Heart right ventricle (tissue), 16 donors: ENCODE data around the gene RIN2. TPM values are rescaled to one million over a fixed set of nuclear protein-coding genes. Genes with fewer than 3 reads are reported as not detected.

Experiments used
- ATAC-seq, 8 donors: fragments of 200-7000 bp; cut with Tn5 transposase; one replicate each; pipeline ENCODE4 v1.9.1; 2020; ENCODE audit warnings: mild to moderate bottlenecking in 8 of 8, moderate library complexity in 8 of 8, moderate number of reproducible peaks in 1 of 8
- DNase-seq, 2 donors: peaks; one replicate each; pipeline ENCODE4 v3.0.0-alpha.2; 2020
- H3K27ac ChIP-seq, 10 donors: fragments of 200-600 bp; sonication (generic) in 2 of 10; one replicate each; pipeline versions ENCODE4 v1.5.0 to v1.8.0; 2020 to 2022; ENCODE audit warnings: mild to moderate bottlenecking in 3 of 10
- H3K27me3 ChIP-seq, 7 donors: fragments of 200-600 bp; one replicate each; pipeline ENCODE4 v1.8.0; 2021 to 2022; ENCODE audit warnings: mild to moderate bottlenecking in 2 of 7
- H3K36me3 ChIP-seq, 9 donors: fragments of 200-600 bp; sonication (generic) in 1 of 9; one replicate each; pipeline versions ENCODE4 v1.5.0 to v1.8.0; 2020 to 2022; ENCODE audit warnings: mild to moderate bottlenecking in 2 of 9
- H3K4me1 ChIP-seq, 9 donors: fragments of 200-600 bp; sonication (generic) in 1 of 9; one replicate each; pipeline versions ENCODE4 v1.5.0 to v1.8.0; 2020 to 2022; ENCODE audit warnings: mild to moderate bottlenecking in 4 of 9
- H3K4me3 ChIP-seq, 10 donors: fragments of 200-600 bp; sonication (generic) in 2 of 10; one replicate each; pipeline versions ENCODE4 v1.5.0 to v1.8.0; 2020 to 2022; ENCODE audit warnings: mild to moderate bottlenecking in 7 of 10, moderate library complexity in 2 of 10
- H3K9me3 ChIP-seq, 11 donors: fragments of 200-600 bp in 10 of 11; sonication (generic) in 2 of 11; one replicate each; pipeline versions ENCODE4 v1.5.0 to v1.8.0; 2013 to 2022; ENCODE audit warnings: mild to moderate bottlenecking in 2 of 11, control low read depth in 1 of 11, moderate library complexity in 1 of 11
- WGBS, 2 donors: extraction: QIAGEN DNeasy Blood & Tissue Kit; methylation state at CpG; one replicate each; pipeline ENCODE4 v1.1.7; 2013; ENCODE audit warnings: inconsistent platforms in 1 of 2; 5-methylcytosine and 5-hydroxymethylcytosine counted together
- intact Hi-C, 10 donors: fragments of 100-400 bp; cut with DNase I; formaldehyde crosslinking; loops; one replicate each; pipeline versions ENCODE4 v1.11.1 to v1.14.2; 2022
- polyA plus RNA-seq, 2 donors: library from polyadenylated mRNA; stranded (reverse); fragments of 200-250 nt; gene quantifications; one replicate each; pipeline ENCODE4 v1.2.3, GENCODE V29; 2013
- total RNA-seq, 10 donors: library from RNA; stranded (reverse); fragmentation: NEBNext Ultra II Directional in 3 of 10; extraction: Animal tissue kit (Norgen Biotek cat#: 25700) in 3 of 10; gene quantifications; one replicate each; pipeline versions ENCODE4 v1.2.1 to v1.2.4, GENCODE V29; 2021 to 2023
- TF ChIP-seq, protein P1 (sequence below), 9 donors: fragments of 200-600 bp; sonication (generic) in 2 of 9; IDR thresholded peaks; one replicate each; pipeline versions ENCODE4 v1.5.0 to v1.8.0; 2021 to 2022; ENCODE audit warnings: antibody characterized with exemption in 9 of 9, mild to moderate bottlenecking in 5 of 9, moderate library complexity in 1 of 9
- donor health status: Arrhythmogenic right ventricular cardiomyopathy.
- donor health status: ischemic (EF 13 %, LVEDD 7.1; RV severe dilation, severe dysfunction).
- donor health status: healthy with polysubstance abuse.
- donor health status: DM: no; HTN: yes; CAD: no.
- donor health status: DM: no; HTN: no; CAD: no.
- donor health status: ischemic (EF 25% LVEDD 6.9; RV normal size, moderate dysfunction).
- donor health status: ischemic (EF 25% LVEDD 5.7; RV mildly dilated, moderate dysfunction).
- donor health status: healthy.
- donor health status: DM: yes; HTN: yes; CAD: no.
- donor health status: Ischemic cardiomyopathy.
- donor health status: ischemic (EF 35%, LVEDD 5.7; RV mildly dilated, moderate dysfunction).
- donor health status: nonischemic (EF 11% LVEDD 7.7; RV severe dilation, severe dysfunction).
- donor health status: DM: yes; HTN: yes; CAD: no.
- donor health status: PGD.
- donor health status: ischemic (EF 29% LVEDD 5.4; RV normal size, mild dysfunction).
- donor health status: nonischemic (EF 23%, LVEDD 6.1; RV moderate dilation, normal function).

The RIN2 gene
- total and polyA plus RNA-seq, 12 donors, result 9.0 to 66.2 (median 60.5) TPM

DNA sequence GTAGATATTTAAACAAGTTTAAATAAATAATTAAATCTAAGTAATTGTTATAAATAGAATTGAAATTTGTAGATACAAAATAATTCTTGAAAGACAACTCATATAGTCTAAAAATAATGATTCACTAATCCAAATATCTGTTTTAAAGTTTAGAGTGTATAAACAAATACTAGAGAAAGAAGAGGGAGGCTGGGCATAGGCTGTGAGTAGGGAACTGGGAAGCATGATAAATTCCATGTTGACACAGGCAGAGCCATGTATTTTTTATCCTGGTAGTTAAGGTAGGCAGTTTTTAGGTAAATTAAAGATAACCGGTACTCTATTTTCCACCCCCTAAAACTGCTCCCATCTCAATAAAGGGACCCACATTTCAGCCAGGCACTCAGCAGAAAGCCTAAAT is 11.7 kb upstream of the RIN2 start:
- H3K27ac ChIP-seq, result no peak overlapping the region
- H3K9me3 ChIP-seq, result peaks cover 0 to 11% (median 0%) of the 10 kb centered on the region in 11 donors
- no peaks in the 10 kb centered on the region for H3K27me3 ChIP-seq
- intact Hi-C loops, result loop anchor here in 1 of 10 donors (10.0 kb wide), 1 partner anchor 52 kb away; no protein-coding TSS in a partner anchor
- DNase-seq, result no peak
- WGBS, 2 donors, result 95 to 96% methylated on average over 1 of the region's 1 CpG
- no peaks in the 10 kb centered on the region for H3K36me3 ChIP-seq
- TF ChIP-seq, protein P1, sequence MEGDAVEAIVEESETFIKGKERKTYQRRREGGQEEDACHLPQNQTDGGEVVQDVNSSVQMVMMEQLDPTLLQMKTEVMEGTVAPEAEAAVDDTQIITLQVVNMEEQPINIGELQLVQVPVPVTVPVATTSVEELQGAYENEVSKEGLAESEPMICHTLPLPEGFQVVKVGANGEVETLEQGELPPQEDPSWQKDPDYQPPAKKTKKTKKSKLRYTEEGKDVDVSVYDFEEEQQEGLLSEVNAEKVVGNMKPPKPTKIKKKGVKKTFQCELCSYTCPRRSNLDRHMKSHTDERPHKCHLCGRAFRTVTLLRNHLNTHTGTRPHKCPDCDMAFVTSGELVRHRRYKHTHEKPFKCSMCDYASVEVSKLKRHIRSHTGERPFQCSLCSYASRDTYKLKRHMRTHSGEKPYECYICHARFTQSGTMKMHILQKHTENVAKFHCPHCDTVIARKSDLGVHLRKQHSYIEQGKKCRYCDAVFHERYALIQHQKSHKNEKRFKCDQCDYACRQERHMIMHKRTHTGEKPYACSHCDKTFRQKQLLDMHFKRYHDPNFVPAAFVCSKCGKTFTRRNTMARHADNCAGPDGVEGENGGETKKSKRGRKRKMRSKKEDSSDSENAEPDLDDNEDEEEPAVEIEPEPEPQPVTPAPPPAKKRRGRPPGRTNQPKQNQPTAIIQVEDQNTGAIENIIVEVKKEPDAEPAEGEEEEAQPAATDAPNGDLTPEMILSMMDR (IDR thresholded peaks at IDR 0.05), result no peak
- peaks cover 0 to 22% (median 7%) of the 10 kb centered on the region in 9 donors for H3K4me1 ChIP-seq
- no peak overlapping the region for H3K4me3 ChIP-seq
- ATAC-seq, result no peak

DNA sequence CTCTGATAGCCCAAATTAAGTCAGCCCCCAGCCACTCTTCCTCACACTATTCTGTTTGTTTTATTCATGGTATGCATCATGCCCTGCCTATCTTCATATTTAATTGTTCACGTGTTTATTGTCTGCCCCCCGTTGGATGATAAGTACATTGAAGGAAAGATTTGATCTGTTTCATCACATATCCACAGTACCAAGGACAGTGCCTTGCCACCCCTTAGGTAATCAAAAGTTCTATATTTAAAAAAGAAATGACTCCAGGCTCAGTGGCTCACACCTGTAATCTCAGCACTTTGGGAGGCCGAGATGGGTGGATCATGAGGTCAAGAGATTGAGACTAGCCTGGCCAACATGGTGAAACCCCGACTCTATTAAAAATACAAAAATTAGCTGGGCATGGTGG is 10.2 kb upstream of the RIN2 start:
- whole genome bisulfite sequencing, 2 donors, result 94 to 98% methylated on average over 4 of the region's 4 CpGs
- ATAC-seq, result no peak

DNA sequence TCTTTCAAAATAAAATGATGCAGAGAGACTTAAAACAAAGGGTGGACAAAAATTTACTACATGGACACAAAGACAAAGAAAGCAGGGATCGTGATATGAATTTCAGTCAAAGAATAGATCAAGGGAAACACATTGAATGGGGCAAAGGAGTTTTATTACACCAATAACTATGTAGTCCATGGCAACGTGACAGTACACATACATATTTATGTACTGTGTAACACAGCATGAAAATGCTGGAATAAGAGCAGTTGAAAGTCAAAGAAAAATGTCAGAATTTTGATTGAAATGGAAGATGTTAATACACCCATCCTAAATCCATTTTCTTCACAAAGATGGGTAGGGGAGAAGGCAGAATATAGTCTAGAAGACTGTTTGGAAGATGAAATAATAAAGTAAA is 9.4 kb upstream of the RIN2 start:
- Histone ChIP-seq H3K9me3 (peaks cover 0 to 11% (median 0%) of the 10 kb centered on the region in 11 donors), H3K4me3 (no peak overlapping the region), H3K36me3 (no peaks in the 10 kb centered on the region), H3K4me1 (peaks cover 0 to 16% (median 7%) of the 10 kb centered on the region in 9 donors), H3K27ac (no peak overlapping the region), H3K27me3 (no peaks in the 10 kb centered on the region)
- no peak for ATAC-seq
- no peak for DNase-seq
- TF ChIP-seq, protein P1 (IDR thresholded peaks at IDR 0.05), result no peak
- WGBS, 2 donors, result 93 to 95% methylated on average over 2 of the region's 2 CpGs
- intact Hi-C loops, result loop anchor here in 1 of 10 donors (10.0 kb wide), 1 partner anchor 54 kb away; no protein-coding TSS in a partner anchor

More for the DNA sequence above, 10.2 kb upstream of the RIN2 start:
- Histone ChIP-seq H3K4me3 (no peak overlapping the region), H3K4me1 (peaks cover 0 to 22% (median 7%) of the 10 kb centered on the region in 9 donors), H3K27me3 (no peaks in the 10 kb centered on the region), H3K36me3 (no peaks in the 10 kb centered on the region), H3K27ac (no peak overlapping the region), H3K9me3 (peaks cover 0 to 11% (median 0%) of the 10 kb centered on the region in 11 donors)
- DNase-seq, result no peak
- TF ChIP-seq, protein P1 (IDR thresholded peaks at IDR 0.05), result no peak
- intact Hi-C loops, result loop anchor here in 1 of 10 donors (10.0 kb wide), 1 partner anchor 53 kb away; no protein-coding TSS in a partner anchor

DNA sequence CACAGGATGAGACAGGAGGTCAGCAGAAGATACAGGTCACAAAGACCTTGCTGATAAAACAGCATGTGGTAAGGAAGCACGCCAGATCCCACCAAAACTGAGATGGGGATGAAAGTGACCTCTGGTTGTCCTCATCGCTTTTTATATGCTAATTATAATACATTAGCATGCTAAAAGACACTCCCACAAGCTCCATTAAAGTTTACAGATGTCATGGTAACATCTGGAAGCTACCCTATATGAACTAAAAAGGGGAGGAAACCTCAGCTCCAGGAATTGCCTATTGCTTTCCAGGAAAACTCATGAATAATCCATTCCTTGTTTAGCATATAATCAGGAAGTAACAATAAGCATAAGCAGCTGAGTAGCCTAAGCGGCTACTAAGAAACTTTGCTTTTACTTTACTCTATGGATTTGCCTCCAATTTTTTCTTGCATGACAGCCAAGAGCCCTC is 8.4 kb upstream of the RIN2 start:
- Histone ChIP-seq H3K27ac (no peak overlapping the region), H3K4me3 (no peak overlapping the region), H3K36me3 (no peaks in the 10 kb centered on the region), H3K9me3 (peaks cover 0 to 11% (median 0%) of the 10 kb centered on the region in 11 donors), H3K4me1 (peaks cover 0 to 13% (median 7%) of the 10 kb centered on the region in 9 donors), H3K27me3 (no peaks in the 10 kb centered on the region)
- WGBS, 2 donors, result 48 to 50% methylated on average over 3 of the region's 3 CpGs
- no peak for DNase-seq
- TF ChIP-seq, protein P1 (IDR thresholded peaks at IDR 0.05), result no peak
- ATAC-seq, result no peak
- intact Hi-C loops, result loop anchor here in 1 of 10 donors (10.0 kb wide), 1 partner anchor 55 kb away; no protein-coding TSS in a partner anchor
